T-helper 9 cell (primary cell): ENCODE data around the gene INHA.

ENCODE experiments used
- DNase-seq: peaks from one replicate; pipeline ENCODE4 v3.0.0-alpha.2; 2020

Gene INHA

DNA sequence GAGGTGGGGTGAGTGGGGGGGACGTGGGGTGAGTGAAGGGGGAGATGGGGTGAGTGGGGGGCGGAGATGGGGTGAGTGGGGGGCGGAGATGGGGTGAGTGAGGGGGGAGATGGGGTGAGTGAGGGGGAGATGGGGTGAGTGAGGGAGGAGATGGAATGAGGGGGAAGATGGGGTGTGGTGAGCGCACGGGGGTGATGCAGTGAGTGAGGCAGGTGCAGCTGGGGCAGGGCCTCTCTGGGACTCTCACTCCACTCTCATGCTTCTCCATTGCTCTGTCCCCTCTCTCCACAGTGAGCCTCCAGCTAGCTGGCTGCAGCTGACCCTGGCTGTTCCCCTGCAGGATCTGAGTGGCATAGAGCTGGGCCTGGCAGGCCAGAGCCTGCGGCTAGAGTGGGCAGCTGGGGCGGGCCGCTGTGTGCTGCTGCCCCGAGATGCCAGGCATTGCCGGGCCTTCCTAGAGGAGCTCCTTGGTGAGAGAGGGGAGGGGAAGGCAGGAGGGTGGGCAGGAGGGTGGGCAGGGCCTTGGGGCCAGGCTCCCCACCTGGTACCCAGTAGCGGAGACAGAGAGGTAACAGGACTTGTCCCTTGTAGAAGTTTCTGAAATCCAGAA lies 41.5 kb downstream of the INHA start:
- no peak for DNase-seq

DNA sequence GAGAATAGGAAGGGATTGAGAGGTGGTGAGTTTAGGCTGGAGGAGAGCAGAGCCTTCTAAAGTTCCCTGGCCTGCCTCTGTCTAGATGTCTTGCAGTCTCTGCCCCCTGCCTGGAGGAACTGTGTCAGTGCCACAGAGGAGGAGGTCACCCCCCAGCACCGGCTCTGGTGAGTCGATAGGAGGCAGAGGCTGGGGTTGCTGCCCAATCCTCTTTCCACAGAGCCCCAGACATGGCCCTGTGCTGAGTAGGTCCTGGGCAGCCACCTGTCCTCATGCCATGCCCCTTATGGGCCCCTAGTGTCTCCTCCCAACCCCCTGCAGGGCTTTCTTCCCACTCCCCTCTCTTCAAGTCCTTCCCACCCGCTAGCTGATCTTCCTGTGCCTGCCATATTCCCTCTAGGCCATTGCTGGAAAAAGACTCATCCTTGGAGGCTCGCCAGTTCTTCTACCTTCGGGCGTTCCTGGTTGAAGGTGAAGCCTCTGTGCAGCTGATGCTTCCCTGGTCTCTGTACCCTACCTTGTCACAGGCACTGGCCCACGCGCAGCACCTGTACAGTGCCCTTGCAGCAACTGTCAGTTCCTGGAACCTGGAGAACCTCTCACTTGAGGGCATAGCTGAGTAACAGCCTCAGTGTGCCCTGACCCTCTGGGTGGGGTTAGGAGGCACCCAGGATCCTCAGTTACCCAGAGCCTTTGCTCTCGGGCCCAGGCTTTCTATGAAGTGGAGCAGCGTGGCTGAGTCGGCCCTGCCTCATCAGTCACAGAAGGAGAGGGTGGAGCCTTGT lies 42.2 kb downstream of the INHA start:
- DNase-seq = no peak

DNA sequence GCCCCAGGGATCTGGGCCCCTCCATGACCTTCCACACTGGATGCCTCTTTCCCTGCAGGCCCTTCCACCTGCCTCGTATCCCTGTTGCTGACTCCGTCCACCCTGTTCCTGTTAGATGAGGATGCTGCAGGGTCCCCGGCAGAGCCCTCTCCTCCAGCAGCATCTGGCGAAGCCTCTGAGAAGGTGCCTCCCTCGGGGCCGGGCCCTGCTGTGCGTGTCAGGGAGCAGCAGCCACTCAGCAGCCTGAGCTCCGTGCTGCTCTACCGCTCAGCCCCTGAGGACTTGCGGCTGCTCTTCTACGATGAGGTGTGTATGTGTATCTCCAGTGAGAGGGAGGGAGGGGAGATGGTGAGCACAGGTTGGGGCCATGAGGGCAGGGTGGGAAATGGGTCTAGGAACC lies 42.9 kb downstream of the INHA start:
- no peak for DNase-seq

DNA sequence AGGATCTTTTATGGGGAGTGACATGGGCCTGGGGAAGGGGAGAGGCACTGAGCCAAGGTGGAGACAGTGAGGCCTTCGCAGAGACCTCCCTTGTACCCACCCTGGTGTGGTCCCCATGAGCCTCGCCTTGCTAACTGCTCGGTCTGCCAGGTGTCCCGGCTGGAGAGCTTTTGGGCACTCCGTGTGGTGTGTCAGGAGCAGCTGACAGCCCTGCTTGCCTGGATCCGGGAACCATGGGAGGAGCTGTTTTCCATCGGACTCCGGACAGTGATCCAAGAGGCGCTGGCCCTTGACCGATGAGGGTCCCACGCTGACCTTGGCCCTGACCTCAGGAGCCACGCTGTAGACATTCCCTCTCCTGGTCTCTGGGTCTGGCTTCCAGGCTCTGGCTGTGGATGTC lies 43.8 kb downstream of the INHA start:
- no peak for DNase-seq

DNA sequence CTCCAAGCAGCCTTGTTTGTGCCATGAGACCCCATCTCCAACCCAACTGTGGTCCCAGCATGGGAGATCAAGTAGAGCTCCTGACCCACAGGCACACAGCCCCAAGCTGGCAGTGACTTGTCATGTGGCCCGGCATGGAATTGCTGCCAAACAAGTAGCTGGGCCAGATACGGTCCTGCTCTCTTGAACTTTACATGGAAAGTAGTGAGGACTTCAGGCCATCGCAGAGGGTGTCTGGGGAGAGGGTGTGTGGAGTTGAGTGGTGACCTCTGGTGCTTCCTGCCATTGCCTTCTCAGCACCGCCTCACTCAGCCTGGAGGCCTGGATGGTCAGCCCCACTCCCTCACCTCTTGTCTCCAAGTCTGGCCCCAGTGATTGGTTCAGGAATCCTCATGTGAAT lies 44.4 kb downstream of the INHA start:
- DNase-seq = no peak

DNA sequence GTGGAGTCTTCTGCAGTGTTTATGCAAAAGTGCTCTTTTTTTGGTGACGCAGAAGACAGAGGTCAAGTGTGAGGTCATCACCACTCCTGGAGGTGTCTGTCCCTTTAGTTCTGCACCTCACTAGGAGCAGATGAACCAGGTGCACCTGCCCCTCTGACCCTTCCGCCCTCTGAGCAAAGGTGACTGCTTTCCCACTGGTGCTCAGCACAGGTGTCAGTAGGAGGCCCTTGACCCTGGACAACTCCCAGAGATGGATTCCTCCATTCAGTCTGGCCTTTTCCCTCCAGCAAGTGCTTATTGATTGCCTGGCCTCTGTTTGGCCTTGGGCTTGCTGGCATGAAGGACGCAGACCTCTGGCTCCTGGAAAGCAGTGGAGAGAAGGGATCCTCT lies 46.6 kb downstream of the INHA start:
- DNase-seq = no peak

DNA sequence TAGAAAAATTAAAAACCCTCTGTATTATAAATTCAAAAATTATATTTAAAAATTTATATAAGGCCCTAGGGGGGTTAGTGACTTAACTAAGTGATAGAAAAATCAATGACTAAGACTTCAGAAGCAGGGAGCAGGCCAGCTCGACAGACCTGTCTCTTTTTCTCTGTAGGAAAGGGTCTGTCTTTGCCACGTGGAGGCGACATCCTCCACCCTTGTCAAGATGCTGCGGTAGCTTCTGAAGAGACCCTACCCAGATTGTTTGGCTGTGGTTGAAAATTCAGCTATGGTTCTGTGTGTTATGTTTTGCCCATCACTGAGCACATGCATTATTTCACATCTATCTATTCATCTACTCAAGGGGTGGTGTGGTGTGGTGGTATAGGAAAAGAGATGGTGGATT lies 47.1 kb downstream of the INHA start:
- DNase-seq = no peak

DNA sequence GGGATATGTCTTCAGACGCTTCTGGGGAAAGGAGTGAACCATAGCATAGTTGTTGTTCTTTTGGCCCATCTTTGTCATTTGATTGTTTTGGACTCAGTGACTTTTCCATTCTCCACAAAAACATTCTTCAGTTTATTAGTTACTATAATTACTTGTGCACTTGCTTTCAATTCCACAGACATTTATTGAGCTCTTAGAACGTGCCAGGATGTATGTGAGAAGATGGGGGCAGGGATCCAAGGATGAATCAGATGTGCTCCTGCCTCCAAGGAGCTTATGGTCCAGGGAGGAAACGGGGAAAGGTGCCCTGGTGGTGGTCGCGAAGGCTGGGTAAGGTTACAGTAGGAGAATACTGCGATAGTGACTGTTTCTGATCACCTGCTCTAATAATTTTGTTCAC lies 48.4 kb downstream of the INHA start:
- no peak for DNase-seq

DNA sequence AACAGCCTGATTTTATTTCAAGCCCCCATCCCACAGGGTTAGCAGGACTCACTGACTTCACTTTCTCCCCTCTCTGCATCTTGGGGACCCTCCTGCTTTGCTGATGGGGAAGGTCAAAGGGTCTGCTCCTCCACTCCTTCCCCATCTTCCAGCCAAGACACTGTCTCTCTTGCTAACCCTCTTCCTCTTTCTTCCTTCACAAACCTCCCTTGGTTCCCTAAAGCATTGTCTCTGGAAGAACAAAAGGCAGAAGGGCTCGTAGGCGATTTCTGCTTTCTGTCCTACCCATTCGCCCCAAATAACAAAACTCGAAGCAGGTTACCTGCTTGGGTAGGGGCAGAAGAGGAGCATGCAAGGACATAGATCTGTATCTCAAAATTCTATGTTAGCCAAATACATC lies 49.8 kb downstream of the INHA start:
- DNase-seq = no peak

DNA sequence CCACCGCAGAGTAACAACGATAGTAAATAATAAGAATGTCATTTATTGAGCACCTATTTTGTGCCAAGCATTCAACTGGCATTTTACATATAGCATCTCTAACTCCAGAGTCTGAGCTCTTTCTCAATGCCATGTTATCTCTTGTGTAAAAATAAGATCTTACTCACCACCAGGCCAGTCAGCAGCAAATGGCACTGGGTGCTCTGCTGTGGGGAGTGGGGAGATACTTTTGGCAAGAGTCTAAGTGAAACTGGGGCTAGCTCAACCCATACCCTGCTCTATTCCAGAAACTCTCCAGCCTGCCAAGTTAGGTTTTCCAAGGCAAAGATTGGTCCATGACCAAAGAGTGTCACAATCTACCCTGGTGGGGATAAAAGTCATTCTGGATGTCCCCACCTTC lies 50.4 kb downstream of the INHA start:
- DNase-seq = no peak

DNA sequence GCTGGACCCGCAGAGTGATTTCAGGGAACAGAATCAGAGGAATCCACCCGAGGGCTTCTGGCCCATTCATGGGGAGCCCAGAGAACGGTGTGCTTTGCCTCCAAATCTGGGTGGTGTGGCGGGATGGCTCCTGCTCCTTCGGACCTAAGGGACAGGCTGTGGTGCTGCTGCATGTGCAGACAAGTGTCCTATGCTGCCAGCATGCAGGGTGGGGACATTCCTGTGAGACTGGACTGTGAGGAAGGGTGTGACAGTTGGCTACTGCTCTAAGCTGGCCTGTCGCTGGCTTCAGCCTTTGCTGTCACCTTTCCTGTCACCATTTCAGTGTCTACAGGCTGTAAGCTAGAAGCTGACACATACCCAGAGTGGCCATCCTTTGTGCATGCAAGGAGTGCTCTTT lies 52.5 kb downstream of the INHA start:
- DNase-seq = no peak

DNA sequence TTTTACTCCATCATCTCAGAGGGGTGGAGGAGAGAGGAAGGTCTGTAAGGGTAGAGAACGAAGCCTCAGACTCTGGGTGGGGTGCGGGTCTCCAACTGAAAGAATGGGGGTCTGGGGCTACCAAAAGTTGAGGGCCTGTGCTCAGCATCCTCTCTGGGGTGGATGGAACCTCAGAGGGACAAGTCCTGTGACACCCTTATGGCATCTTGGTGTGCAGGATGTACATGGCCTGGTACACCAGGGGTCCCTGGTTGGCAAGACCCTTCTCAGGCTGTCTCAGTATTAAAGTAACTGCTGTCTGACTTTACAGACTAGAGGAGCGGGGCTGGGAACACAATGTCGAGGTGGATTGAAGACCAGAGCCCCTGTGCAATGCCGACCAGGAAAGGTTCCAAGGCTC lies 53.1 kb downstream of the INHA start:
- no peak for DNase-seq
